Measurements from ENCODE around the gene FILIP1L.

The FILIP1L gene

GRCh38 chr3:100125161-100125938, 11.0 kb upstream of the FILIP1L start:
- DNase-seq (ENCODE audit: low read depth): no peak

GRCh38 chr3:100124201-100124761, 10.0 kb upstream of the FILIP1L start:
- DNase-seq (ENCODE audit: low read depth): no peak

DNA sequence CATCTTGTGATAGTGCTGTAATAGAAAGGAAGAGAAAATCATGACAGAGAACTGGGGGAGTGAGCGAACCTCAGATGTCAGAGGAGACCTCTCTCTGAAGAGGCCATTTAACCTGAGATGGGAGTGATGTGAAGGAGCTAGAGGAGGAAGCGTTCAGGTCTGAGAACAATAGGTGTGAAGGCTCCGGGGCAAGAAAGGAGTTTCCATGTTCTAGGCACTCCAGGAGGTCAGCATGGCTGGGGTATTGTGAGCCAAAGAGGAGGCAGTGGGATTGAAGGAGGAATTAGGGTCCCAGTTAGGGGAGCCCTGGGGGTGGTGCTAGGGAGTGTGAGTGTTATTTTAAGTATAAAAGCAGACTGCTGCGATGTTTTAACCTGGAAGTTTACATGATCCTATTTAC, 8.8 kb upstream of the FILIP1L start:
- no peak for DNase-seq (ENCODE audit: low read depth)

- DNase-seq (ENCODE audit: low read depth): no peak
These were observed 8.0 kb upstream of the FILIP1L start for GRCh38 chr3:100122321-100122720.

DNA sequence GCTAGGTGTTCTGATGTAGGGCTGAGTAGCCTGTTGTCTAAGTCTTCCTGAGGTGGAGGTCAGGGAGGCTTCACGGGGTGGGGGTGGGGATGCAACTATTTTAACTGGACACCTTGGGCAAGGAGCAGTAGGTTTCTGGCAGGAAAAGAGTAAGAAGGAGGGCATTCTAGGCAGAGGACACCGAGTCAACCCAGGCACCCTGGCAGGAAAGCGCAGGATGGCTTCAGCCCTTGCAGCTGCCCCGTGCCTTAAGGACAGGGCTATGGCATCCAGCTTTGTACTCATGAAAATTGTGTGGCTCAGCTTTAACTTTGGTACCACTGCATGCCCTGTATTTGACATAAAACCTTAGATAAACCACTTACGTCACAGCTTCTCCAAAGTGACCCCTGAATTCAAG, 6.4 kb upstream of the FILIP1L start:
- no peak for DNase-seq (ENCODE audit: low read depth)

DNA sequence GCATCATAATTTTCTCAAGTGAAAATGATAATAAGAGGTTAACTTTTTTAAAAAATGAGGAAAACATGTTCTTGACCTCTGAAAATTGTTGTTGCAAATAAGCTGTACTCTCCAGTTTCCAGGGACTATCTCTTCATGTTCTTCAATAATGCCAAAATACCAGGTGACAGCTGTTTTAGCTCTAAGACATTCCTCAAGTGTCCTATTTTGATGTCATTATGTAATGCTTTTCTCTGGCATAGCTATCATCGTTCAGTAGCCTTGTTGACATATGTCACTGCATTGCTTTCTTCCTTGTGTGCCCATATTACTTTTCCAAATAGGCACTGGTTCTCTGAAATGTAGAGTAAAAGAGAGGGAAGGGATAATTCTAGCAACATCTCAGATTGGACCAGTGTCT, 5.7 kb upstream of the FILIP1L start:
- DNase-seq (ENCODE audit: low read depth): no peak

GRCh38 chr3:100117093-100117492, 2.8 kb upstream of the FILIP1L start:
- DNase-seq (ENCODE audit: low read depth): no peak

DNA sequence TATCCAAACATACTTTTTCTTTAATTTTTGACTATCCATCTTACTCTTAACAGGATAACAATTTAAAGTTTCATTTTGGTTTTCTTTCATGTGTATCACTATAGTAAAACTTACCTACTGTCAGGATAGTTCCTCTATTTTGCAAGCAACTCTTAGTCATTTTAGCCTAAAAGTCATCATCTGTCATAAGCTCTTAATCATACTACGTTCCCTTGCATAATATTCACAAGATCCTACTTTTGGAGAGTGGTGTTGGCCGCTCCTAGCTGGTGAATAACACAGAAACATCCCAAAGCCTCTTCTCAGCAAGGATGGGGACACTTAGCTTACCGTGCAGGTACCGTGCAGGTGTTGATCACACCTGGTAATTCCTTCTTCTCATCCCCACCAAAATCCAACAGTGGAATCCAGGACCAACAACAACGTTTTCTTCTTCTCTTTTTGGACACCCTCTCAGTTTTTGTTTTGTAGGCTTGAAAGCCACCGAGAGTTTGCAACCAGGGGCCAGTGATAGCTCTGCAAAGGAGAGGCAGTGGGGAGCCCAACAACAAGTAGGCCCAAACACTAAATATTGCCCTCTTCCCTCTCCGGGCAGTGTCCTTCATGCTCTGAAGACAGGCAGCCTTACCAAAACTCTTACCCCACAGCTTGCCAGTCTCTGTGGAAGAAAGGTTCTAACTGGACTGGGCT, 433 bp downstream of the FILIP1L start:
- no peak for DNase-seq (ENCODE audit: low read depth)

- no peak for DNase-seq (ENCODE audit: low read depth)
These were observed 2.6 kb downstream of the FILIP1L start for GRCh38 chr3:100111728-100112127.

DNA sequence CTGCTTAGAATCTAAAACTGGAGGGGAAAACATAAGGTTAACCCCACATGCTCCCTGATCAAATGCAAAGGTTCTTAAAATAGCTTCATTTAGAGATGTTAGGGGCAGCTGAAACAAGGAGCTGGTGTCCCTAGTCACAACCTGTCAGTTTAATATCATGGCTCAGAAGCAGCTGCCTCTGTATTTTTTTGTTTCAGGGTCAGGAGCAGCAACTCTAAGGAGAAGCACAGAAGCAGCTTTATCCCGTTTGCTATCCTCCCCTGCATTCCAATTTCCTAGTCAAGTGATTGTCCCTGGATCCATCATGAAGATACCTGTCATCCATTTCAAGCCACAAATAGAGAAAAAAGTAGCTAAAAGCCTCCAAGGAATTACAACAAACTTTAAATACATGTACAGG, 4.1 kb downstream of the FILIP1L start:
- no peak for DNase-seq (ENCODE audit: low read depth)

DNA sequence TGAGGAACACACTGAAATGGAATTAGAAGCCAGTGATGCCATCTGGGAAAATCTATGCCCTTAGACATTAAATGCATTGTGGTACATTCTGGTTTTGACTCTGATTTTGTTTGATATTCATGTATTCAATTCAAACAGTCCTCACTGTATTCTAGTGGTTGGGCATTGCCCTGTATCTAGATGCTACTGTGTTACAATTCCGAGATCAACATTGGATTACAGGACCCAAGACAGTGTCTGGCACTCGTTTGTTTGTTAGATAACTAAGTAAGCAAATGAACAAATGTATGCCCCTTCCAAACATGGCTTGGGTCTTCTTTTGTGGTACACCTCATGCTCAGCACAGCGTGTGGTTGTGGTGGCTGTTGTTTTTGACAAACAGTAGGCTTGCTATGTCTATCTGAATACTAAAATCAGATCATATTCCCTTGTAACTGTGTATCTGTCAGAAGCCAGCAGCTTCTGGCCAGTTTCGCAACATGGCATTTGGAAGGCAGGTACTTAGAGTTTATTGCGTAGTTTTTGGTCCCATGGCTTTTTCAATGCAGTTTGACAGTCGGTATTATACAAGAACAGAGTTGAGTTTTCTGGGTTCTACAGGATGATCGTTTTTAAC, 5.7 kb downstream of the FILIP1L start:
- DNase-seq (ENCODE audit: low read depth): no peak

- no peak for DNase-seq (ENCODE audit: low read depth)
These were observed 7.0 kb downstream of the FILIP1L start for GRCh38 chr3:100107221-100107814.

GRCh38 chr3:100106531-100107141, 7.7 kb downstream of the FILIP1L start:
- DNase-seq (ENCODE audit: low read depth): no peak

GRCh38 chr3:100106094-100106493, 8.2 kb downstream of the FILIP1L start:
- no peak for DNase-seq (ENCODE audit: low read depth)

DNA sequence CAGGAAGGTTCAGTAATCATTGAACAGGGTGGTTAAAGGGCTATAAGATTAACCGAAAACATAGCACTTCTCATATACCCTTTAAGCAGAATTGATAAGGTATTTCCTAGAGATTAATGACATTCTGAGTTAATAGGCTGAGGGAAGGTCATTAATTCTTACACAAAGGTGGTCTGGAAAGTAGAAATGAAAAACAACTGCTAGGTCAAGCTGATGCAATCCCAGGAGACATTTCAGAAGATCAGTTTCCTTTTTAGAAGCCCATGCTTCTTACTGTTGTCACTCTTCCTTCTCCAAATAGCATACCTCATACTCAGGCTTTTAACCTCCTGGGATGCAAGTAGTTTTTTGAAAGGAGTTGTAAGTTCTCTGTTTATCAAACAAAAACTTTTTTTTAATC, 8.8 kb downstream of the FILIP1L start:
- no peak for DNase-seq (ENCODE audit: low read depth)

GRCh38 chr3:100104817-100105413, 9.4 kb downstream of the FILIP1L start:
- DNase-seq (ENCODE audit: low read depth): no peak

- DNase-seq (ENCODE audit: low read depth): no peak
These were observed 9.9 kb downstream of the FILIP1L start for GRCh38 chr3:100104442-100104798.

DNA sequence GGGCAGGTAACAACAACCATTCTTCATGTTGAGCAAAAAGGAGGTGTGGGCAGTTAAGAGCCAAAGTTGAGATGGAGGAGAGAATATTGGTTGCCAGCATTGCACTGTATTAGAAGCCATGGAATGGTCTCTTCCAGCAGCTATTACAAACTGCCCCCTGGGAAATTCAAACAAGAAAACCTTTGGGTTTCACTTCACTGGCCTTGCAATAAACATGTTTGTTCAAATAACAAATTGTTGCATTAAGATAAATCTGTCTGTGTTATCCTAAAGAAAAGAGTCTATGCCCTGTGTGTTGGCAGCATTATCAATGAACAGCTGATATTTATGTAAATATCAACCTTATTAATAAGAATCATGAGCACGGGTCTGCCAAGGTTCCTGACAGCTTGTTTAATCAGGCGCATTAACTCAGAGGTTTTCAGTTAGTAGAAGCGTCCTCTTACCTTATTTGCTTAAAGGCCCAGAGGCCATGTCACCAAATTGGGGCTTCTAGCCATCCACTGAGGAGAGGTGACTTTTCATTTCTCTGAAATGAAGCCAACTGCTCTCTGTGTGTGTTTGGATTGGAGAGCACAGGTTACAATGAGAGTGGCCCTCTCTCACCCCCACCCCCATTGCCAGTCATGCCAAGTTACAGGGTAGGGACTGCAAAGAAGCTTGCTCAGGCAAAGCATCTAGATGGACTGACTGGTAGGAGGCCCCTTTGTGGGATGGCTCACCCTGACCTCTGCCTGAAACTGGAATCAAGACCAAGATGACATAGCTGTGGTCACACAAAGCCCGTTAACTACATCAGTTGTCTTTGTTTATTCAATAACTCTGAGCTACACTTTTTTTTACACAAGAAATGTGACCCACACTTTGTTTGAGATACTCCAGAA, 10.5 kb downstream of the FILIP1L start:
- no peak for DNase-seq (ENCODE audit: low read depth)

DNA sequence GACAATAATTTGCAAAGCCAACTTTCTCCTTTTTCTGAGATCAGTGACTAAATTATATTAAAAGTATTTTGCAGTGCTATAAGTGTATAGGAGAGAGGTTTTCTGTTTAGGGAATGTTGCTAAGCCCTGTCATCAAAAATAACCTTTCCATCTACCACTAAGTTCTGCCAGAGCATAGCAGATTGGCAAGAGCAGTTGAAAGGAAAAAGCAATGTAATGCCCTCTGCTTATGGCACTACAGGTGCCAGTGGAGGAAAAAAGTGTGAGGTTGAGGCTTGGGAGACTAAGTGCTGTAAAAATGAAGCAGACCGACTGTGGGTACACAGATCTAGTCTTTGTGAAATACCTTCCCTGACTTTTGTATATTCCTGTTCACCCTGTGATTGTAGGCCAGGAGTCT, 11.5 kb downstream of the FILIP1L start:
- no peak for DNase-seq (ENCODE audit: low read depth)

- DNase-seq (ENCODE audit: low read depth): no peak
These were observed 13.9 kb downstream of the FILIP1L start for GRCh38 chr3:100100425-100100824.

- DNase-seq (ENCODE audit: low read depth): no peak
These were observed 14.7 kb downstream of the FILIP1L start for GRCh38 chr3:100099621-100100020.
